Left lung (tissue), 14 donors: ENCODE measurements around the gene ANHX. TPM values are rescaled to one million over a fixed set of nuclear protein-coding genes. Genes with fewer than 3 reads are reported as not detected.
"Not testable (repeated sequence)": the region's sequence is repeated elsewhere in the genome, so short reads cannot be mapped to it uniquely, and the experiment has no call there.

ENCODE experiments used
- ATAC-seq: fragments of 200-7000 bp; cut with Tn5 transposase; one replicate; pipeline ENCODE4 v1.9.1; 2020; ENCODE audit warnings: moderate library complexity
- DNase-seq, 4 donors: peaks; one replicate each; pipeline ENCODE4 v3.0.0-alpha.2; 2013 to 2020
- H3K27ac ChIP-seq, 2 donors: fragments of 200-600 bp; sonication (generic) in 1 of 2; one replicate each; pipeline versions ENCODE4 v1.5.0 to v1.8.0; 2020 to 2021
- H3K27me3 ChIP-seq, 2 donors: fragments of 200-600 bp; sonication (generic) in 1 of 2; one replicate each; pipeline versions ENCODE4 v1.5.0 to v1.8.0; 2020 to 2021
- H3K36me3 ChIP-seq, 2 donors: fragments of 200-600 bp; sonication (generic) in 1 of 2; one replicate each; pipeline versions ENCODE4 v1.5.0 to v1.8.0; 2020 to 2021
- H3K4me1 ChIP-seq, 2 donors: fragments of 200-600 bp; one replicate each; pipeline ENCODE4 v1.8.0; 2021
- H3K4me3 ChIP-seq, 2 donors: fragments of 200-600 bp; sonication (generic) in 1 of 2; one replicate each; pipeline versions ENCODE4 v1.5.0 to v1.8.0; 2020 to 2021; ENCODE audit warnings: mild to moderate bottlenecking in 1 of 2
- H3K9me3 ChIP-seq, 2 donors: fragments of 200-600 bp; sonication (generic) in 1 of 2; one replicate each; pipeline versions ENCODE4 v1.5.0 to v1.8.0; 2020 to 2021
- CTCF ChIP-seq, 2 donors: fragments of 200-600 bp; sonication (generic) in 1 of 2; IDR thresholded peaks; one replicate each; pipeline versions ENCODE4 v1.5.0 to v1.8.0; 2021; ENCODE audit warnings: antibody characterized with exemption in 2 of 2
- intact Hi-C, 2 donors: fragments of 100-400 bp; cut with DNase I; formaldehyde crosslinking; loops; one replicate each; pipeline versions ENCODE4 v1.11.2 to v1.14.2; 2022
- long read RNA-seq, 12 donors: library from polyadenylated mRNA in 2 of 12; unstranded in 2 of 12; transcript quantifications; one replicate each; pipeline ENCODE4 v2.0.0 and lab custom pipeline, GENCODE V29; 2019 to 2026
- polyA plus RNA-seq, 6 donors: library from polyadenylated mRNA; unstranded; fragments of 120-200 nt; gene quantifications; one replicate each; pipeline ENCODE4 v1.2.1, GENCODE V29; 2013; ENCODE audit not compliant: insufficient read length in 6 of 6
- total RNA-seq, 2 donors: library from RNA; stranded (reverse); fragmentation: NEBNext Ultra II Directional; extraction: Animal tissue kit (Norgen Biotek cat#: 25700); gene quantifications; one replicate each; pipeline ENCODE4 v1.2.1, GENCODE V29; 2021
- donor health status: DM: no; HTN: yes; CAD: no.
- donor health status: DM: no; HTN: no; CAD: no.

ANHX gene
- not detected for total RNA-seq
- not detected for polyA plus RNA-seq
- long read RNA-seq, donor 1: 0 reads
- long read RNA-seq, donor 2: 0 reads
- long read RNA-seq, donor 3: 0 reads
- long read RNA-seq, donor 4: 0 reads
- long read RNA-seq, donor 5: 0 reads
- long read RNA-seq, donor 6: 0 reads
- long read RNA-seq, donor 7: 0 reads
- long read RNA-seq, donor 8: 0 reads
- long read RNA-seq, donor 9: 0 reads
- long read RNA-seq, donor 10: 0 reads
- long read RNA-seq, donor 11: 0 reads
- long read RNA-seq, donor 12: 0 reads

- no peak for TF ChIP-seq CTCF (IDR thresholded peaks at IDR 0.05)
- no peak within 1 kb of the TSS for H3K4me3 ChIP-seq
- intact Hi-C loops: no loop called here
- H3K36me3 ChIP-seq: no peaks in the 10 kb centered on the region
- no peak for DNase-seq
- no peak for ATAC-seq
- peaks cover 0 to 22% of the 10 kb centered on the region in 2 donors for H3K27me3 ChIP-seq
- no peak within 1 kb of the TSS for H3K27ac ChIP-seq
- peaks cover 0 to 83% of the 10 kb centered on the region in 2 donors for H3K9me3 ChIP-seq
- no peaks in the 10 kb centered on the region for H3K4me1 ChIP-seq
Measured at GRCh38 chr12:133235401-133236112, at the start of gene ANHX. Gene ANHX (minus strand): TSS chr12:133235877. CDS start chr12:133234356, 1,521 bp downstream.

GRCh38 chr12:133264668-133265067, 29.0 kb upstream of the ANHX start:
- H3K27me3 ChIP-seq, H3K36me3 ChIP-seq, ATAC-seq, H3K4me1 ChIP-seq, H3K9me3 ChIP-seq, H3K4me3 ChIP-seq, H3K27ac ChIP-seq, intact Hi-C loops: not testable (repeated sequence)
- peak in 1 of 4 donors; percentile 10 for DNase-seq

GRCh38 chr12:133264173-133264572, 28.5 kb upstream of the ANHX start:
- H3K36me3 ChIP-seq: no peaks in the 10 kb centered on the region
- H3K4me1 ChIP-seq: no peaks in the 10 kb centered on the region
- H3K27ac ChIP-seq: no peak overlapping the region
- no peak for DNase-seq
- no peaks in the 10 kb centered on the region for H3K9me3 ChIP-seq
- intact Hi-C loops: no loop called here
- peak; percentile 21 for ATAC-seq
- H3K27me3 ChIP-seq: no peaks in the 10 kb centered on the region
- no peak overlapping the region for H3K4me3 ChIP-seq
- no peak for TF ChIP-seq CTCF (IDR thresholded peaks at IDR 0.05)

GRCh38 chr12:133256321-133256720, 20.6 kb upstream of the ANHX start:
- no peaks in the 10 kb centered on the region for H3K27me3 ChIP-seq
- ATAC-seq: no peak
- TF ChIP-seq CTCF (IDR thresholded peaks at IDR 0.05): no peak
- H3K27ac ChIP-seq: no peak overlapping the region
- no peak for DNase-seq
- H3K4me3 ChIP-seq: no peak overlapping the region
- intact Hi-C loops: no loop called here
- peaks cover 0 to 24% of the 10 kb centered on the region in 2 donors for H3K9me3 ChIP-seq
- no peaks in the 10 kb centered on the region for H3K4me1 ChIP-seq
- no peaks in the 10 kb centered on the region for H3K36me3 ChIP-seq

- intact Hi-C loops, H3K4me3 ChIP-seq, DNase-seq, H3K27ac ChIP-seq, ATAC-seq, H3K27me3 ChIP-seq, H3K36me3 ChIP-seq, H3K4me1 ChIP-seq: not testable (repeated sequence)
- H3K9me3 ChIP-seq: peaks cover 0 to 24% of the 10 kb centered on the region in 2 donors
Measured at GRCh38 chr12:133255833-133256232, 20.2 kb upstream of the ANHX start.

- DNase-seq (no peak), ATAC-seq (no peak)
- intact Hi-C loops: no loop called here
Measured at GRCh38 chr12:133251732-133252131, 16.1 kb upstream of the ANHX start.

More at GRCh38 chr12:133251732-133252131, 16.1 kb upstream of the ANHX start:
- H3K4me1 ChIP-seq: no peaks in the 10 kb centered on the region
- peaks cover 0 to 37% of the 10 kb centered on the region in 2 donors for H3K9me3 ChIP-seq
- no peak overlapping the region for H3K4me3 ChIP-seq
- TF ChIP-seq CTCF (IDR thresholded peaks at IDR 0.05): no peak
- H3K27ac ChIP-seq: no peak overlapping the region
- no peaks in the 10 kb centered on the region for H3K27me3 ChIP-seq
- H3K36me3 ChIP-seq: no peaks in the 10 kb centered on the region
